Measurements from ENCODE around the gene SH3PXD2A.

DNA sequence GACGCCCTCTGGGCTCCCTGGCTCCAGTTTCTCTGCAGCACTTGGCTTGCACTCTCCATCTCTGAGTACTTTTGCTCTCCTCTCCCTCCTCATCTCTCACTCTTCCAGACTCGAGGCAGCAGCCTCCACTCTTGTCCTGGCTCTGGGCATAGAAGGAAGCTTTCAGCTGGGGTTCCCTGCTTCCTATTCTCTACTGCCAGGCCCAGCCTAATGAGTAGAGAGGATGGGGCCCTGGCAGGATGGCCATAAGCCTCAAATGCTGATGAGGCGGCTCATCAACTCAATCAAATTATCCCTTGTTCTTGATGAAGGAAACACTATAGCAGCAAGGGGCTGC is 306.1 kb downstream of the SH3PXD2A start:
- TF ChIP-seq, protein P1, sequence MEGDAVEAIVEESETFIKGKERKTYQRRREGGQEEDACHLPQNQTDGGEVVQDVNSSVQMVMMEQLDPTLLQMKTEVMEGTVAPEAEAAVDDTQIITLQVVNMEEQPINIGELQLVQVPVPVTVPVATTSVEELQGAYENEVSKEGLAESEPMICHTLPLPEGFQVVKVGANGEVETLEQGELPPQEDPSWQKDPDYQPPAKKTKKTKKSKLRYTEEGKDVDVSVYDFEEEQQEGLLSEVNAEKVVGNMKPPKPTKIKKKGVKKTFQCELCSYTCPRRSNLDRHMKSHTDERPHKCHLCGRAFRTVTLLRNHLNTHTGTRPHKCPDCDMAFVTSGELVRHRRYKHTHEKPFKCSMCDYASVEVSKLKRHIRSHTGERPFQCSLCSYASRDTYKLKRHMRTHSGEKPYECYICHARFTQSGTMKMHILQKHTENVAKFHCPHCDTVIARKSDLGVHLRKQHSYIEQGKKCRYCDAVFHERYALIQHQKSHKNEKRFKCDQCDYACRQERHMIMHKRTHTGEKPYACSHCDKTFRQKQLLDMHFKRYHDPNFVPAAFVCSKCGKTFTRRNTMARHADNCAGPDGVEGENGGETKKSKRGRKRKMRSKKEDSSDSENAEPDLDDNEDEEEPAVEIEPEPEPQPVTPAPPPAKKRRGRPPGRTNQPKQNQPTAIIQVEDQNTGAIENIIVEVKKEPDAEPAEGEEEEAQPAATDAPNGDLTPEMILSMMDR (IDR thresholded peaks at IDR 0.05) = no peak
- TF ChIP-seq EZH2phosphoT487 (IDR thresholded peaks at IDR 0.05) = no peak

Data from neural progenitor cell (in vitro differentiated cells).